ENCODE data around the gene SELENOM. TPM values are rescaled to one million over a fixed set of nuclear protein-coding genes. Genes with fewer than 3 reads are reported as not detected.

SELENOM gene
- total and polyA plus RNA-seq, 2 of the 8 experiments (the other 6 are each of a cell fraction or from before 2014, with no cell fraction given) = 22.7 to 40.0 TPM

DNA sequence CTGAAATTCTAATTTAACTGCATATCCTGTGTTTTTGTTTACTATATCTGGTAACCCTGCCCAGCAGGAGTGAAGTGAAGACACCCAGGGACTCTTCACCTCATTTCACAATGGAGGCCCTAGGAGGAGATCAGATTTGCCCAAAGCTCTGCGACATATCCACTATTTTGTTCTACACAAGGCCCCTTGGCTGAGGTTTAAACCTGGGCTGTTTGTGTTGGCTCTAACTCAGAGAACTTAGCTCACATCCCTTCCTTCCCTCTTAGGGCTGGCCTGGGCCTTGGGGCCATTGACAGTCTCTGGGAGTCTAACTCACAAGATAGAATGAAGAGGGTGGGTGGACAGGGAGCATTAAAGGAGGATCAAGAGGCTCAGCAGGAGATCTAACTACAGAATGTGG, 41.1 kb upstream of the SELENOM start:
- H3K36me3 ChIP-seq (ENCODE audit: control insufficient read depth in 2 of 4, insufficient read depth in 4 of 4, low read length in 3 of 4) = no peaks in the 10 kb centered on the region
- H3K4me2 ChIP-seq (ENCODE audit: insufficient read depth in 1 of 2, low read depth in 2 of 2, low read length in 2 of 2) = no peak overlapping the region
- H3K14ac ChIP-seq (ENCODE audit: insufficient read length) = no peak overlapping the region
- WGBS, 2 experiments (ENCODE audit: extremely low coverage in 1 of 2, insufficient coverage in 1 of 2, insufficient read length in 1 of 2, insufficient replicate concordance in 2 of 2, low coverage in 1 of 2, low lambda C conversion rate in 2 of 2, missing lambda C conversion rate in 1 of 2) = 88% methylated on average over 1 of the region's 1 CpG; no CpG with 5 or more reads in 1 of the 2 experiments
- no peak for DNase-seq (ENCODE audit: low read depth in 1 of 2, low spot score in 2 of 2)
- H2AK5ac ChIP-seq (ENCODE audit: low read depth, low read length) = no peak overlapping the region
- H3K4ac ChIP-seq (replicated peaks; ENCODE audit: insufficient read length, low read depth, low read length) = no peak overlapping the region
- H2BK12ac ChIP-seq (ENCODE audit: low read depth, low read length) = no peak overlapping the region
- H3K18ac ChIP-seq (ENCODE audit: extremely low read depth, low read length) = no peak overlapping the region
- H3K9me3 ChIP-seq (ENCODE audit: insufficient read depth in 2 of 2, low read depth in 1 of 2, low read length in 1 of 2) = peaks cover 0 to 5% of the 10 kb centered on the region in 2 experiments; a peak in 1 of 4 replicates
- no peak overlapping the region for H3K27ac ChIP-seq (ENCODE audit: low read depth, low read length)
- ChIA-PET POLR2A (ENCODE audit: partially characterized antibody) (interaction anchor here (0.7 to 1.3 kb wide), 4 partner anchors 20 to 651 kb away, joined by 3 to 4 read pairs (median 4); partner anchors contain the start of genes MORC2, SMTN and TUG1), CTCF (ENCODE audit: partially characterized antibody) (interaction anchor here (0.5 to 11.9 kb wide), 20 partner anchors 8 to 363 kb away, joined by 3 to 124 read pairs (median 5); partner anchors contain the start of genes PLA2G3, SELENOM and SMTN)
- no peak overlapping the region for H4K91ac ChIP-seq (replicated peaks; ENCODE audit: insufficient read length, low read length)
- 0 out of 7 replicates have a peak, but pooled peaks cover 0 to 3% (median 0%) of the 10 kb centered on the region in 4 experiments for H3K27me3 ChIP-seq (replicated peaks in 1 of 4; ENCODE audit: control insufficient read depth in 3 of 4, extremely low read depth in 1 of 4, insufficient read depth in 3 of 4, low read length in 3 of 4)
- H4K8ac ChIP-seq (ENCODE audit: extremely low read depth, insufficient read depth, low read length) = no peak overlapping the region
- H3K56ac ChIP-seq (replicated peaks; ENCODE audit: insufficient read length, low read depth, low read length) = no peak overlapping the region
- H2AFZ ChIP-seq (ENCODE audit: low read length) = 0 out of 2 replicates have a peak overlapping the region, but pooled peaks have one; percentile 13
- no peaks in the 10 kb centered on the region for H3K23me2 ChIP-seq (ENCODE audit: low read depth, low read length)
- H3K23ac ChIP-seq (ENCODE audit: insufficient read length) = no peak overlapping the region
- H4K5ac ChIP-seq (ENCODE audit: insufficient read length, low read depth, low read length) = no peak overlapping the region
- H2BK15ac ChIP-seq (ENCODE audit: low read length) = no peak overlapping the region
- H3K9ac ChIP-seq (replicated peaks in 1 of 4; ENCODE audit: extremely low read depth in 1 of 4, low read depth in 3 of 4, low read length in 3 of 4) = no peak overlapping the region
- no peaks in the 10 kb centered on the region for H3K79me2 ChIP-seq (ENCODE audit: control insufficient read depth in 1 of 2, insufficient read depth in 2 of 2, low read length in 2 of 2)
- no peak overlapping the region for H3K4me3 ChIP-seq (ENCODE audit: extremely low read depth in 1 of 4, insufficient read depth in 2 of 4, low read depth in 3 of 4, low read length in 4 of 4)
- no peak overlapping the region for H2BK20ac ChIP-seq (ENCODE audit: low read length)
- no peak for FAIRE-seq
- H4K20me1 ChIP-seq (replicated peaks in 1 of 2; ENCODE audit: control insufficient read depth in 1 of 2, insufficient read depth in 2 of 2, low read length in 2 of 2) = no peaks in the 10 kb centered on the region
- no peak overlapping the region for H2BK5ac ChIP-seq (ENCODE audit: low read depth, low read length)
- H2BK120ac ChIP-seq (replicated peaks; ENCODE audit: low read depth, low read length) = no peak overlapping the region
- H3K4me1 ChIP-seq (replicated peaks in 1 of 4; ENCODE audit: control insufficient read depth in 3 of 4, insufficient read depth in 4 of 4, low read length in 3 of 4) = no peaks in the 10 kb centered on the region; a peak in 1 of 7 replicates
- no peaks in the 10 kb centered on the region for H3K79me1 ChIP-seq (ENCODE audit: low read depth, low read length)
- TF ChIP-seq CEBPB (IDR thresholded peaks at IDR 0.05; ENCODE audit: low read depth, low read length) (no peak), ASH2L (IDR thresholded peaks at IDR 0.05; ENCODE audit: low read length) (no peak), SP2 (IDR thresholded peaks at IDR 0.05; ENCODE audit: low read length) (no peak), SIN3A (conservative IDR thresholded peaks at IDR 0.05 in 1 of 2, IDR thresholded peaks at IDR 0.05 in 1 of 2; ENCODE audit: low read depth in 1 of 2, low read length in 2 of 2) (no peak), RXRA (IDR thresholded peaks at IDR 0.05; ENCODE audit: insufficient read depth, low read depth, low read length) (no peak)
- TF ChIP-seq, protein P1, sequence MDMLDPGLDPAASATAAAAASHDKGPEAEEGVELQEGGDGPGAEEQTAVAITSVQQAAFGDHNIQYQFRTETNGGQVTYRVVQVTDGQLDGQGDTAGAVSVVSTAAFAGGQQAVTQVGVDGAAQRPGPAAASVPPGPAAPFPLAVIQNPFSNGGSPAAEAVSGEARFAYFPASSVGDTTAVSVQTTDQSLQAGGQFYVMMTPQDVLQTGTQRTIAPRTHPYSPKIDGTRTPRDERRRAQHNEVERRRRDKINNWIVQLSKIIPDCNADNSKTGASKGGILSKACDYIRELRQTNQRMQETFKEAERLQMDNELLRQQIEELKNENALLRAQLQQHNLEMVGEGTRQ (IDR thresholded peaks at IDR 0.05; ENCODE audit: low read length) = no peak
